Activated T-helper 9 cell treated with anti-CD3 and anti-CD28 coated beads, Interleukin-2, amount 50 U/mL, for 16 hours (primary cell): Measurements from ENCODE around the gene MBNL1.
"Not testable (repeated sequence)": the region's sequence is repeated elsewhere in the genome, so short reads cannot be mapped to it uniquely, and the experiment has no call there.

Experiments used
- DNase-seq: peaks from one replicate; pipeline ENCODE4 v3.0.0-alpha.2; 2020; ENCODE audit warnings: low read depth

Gene MBNL1

DNA sequence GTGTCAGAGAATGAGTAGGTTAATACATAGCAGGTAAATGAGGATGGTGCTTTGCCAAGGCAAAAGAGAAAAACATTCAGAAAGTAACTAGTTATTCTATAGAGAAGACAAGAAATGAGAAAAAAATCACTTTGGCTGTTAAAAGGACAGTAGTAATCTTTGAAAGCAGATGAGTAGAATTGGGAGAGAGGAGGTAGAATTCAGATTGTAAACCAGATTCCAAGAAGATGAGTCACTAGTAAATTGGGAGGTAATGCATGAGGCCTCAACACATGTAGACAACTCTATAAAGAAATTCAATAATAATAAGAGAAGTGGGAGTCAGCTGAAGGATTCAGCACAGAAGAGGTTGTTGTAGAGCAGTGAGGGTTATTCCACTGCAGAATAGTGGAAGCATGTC lies 81.4 kb downstream of the MBNL1 start:
- DNase-seq, result no peak

DNA sequence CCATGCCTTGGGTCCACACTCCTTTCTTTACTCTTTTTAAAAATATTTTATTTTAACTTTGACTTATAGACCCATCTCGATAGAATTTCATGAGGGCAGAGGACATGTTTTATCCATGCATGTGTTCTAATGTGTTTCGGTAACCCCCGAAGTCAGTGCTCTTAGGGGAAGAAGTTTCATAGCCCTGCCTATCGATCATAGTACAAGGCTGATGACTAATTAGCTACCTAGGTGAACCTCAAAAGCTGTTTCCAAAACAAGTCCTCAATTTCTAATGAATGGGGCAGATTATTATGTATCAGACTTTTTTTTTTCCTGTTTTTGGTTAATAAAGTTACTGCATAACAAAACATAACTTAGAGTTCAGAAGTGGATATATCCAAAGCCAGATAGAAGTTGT lies 82.0 kb downstream of the MBNL1 start:
- DNase-seq, result no peak

DNA sequence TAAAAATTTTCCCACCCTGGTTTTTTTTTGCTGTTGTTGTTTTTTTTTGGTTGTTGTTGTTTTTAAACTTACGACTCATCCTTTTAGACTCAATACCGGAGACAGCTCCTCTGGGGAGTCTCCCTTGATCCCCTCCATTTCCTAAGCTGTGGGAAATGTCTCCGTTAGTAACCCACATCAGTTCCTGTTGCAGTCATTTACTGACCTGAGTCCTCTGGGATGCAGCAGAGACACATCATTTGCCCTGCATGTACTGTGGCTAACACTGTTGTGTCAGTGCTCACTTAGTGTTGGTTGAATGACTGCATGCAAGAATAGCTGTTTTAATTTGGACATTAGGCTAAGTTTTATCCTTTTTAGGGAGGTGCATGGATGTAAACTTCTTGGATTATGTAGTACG lies 83.8 kb downstream of the MBNL1 start:
- DNase-seq, result no peak

DNA sequence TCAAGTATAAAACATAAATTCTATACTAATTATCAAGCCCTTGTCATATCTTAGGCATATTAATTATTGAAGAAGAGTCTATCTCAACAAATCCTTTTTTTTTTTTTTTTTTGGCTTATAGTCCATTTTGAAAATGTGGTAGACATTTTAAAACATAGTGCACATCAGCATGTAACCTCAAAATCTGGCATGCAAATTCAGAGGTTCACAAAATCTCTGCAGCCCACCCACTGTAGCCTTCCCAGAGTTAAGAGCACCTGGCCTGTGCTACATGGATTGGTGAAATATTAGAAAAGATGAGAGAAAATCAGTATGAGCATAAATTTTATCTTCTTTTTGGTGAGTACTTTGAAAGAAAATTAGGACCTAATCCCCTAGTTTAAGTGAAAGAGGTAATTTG lies 84.8 kb downstream of the MBNL1 start:
- no peak for DNase-seq

DNA sequence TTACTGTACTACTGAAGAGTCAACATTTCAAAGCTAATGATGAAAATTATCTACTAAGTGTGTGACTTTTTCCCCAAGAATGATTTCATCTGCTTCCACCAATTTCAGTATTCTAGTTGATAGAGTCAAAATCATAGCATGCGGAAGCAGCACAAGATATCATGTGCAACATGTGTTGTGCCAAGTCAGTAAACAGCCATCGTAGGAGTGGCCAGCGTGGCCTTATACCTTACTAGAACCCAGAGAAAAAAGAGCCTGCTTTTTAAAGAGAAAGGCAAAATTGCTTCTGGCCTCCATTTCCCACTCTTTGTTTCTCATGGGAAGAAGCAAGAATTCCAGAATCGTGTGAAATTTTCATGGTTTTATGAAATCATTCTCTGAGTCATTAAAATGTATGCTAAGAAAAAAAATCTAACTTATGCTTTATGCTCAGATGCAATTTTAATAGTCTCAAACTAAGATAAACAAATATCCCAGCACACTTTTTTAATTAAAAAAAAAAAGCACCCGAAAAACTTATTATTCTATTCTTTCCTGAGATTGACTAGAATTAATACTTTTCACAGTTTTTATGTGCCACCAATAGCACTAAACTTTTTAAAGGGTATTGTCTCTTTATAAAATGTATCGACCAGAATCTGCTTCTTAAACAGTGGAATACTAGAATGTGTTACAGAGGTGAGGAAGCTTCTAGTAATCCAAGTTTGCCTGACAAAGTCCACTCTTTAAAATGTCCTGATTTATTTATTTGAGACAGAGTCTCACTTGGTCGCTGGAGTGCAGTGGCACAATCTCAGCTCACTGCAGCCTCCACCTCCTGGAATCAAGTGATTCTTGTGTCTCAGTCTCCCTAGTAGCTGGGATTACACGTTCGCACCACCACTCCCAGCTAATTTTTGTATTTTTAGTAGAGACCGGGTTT lies 87.3 kb downstream of the MBNL1 start:
- no peak for DNase-seq

DNA sequence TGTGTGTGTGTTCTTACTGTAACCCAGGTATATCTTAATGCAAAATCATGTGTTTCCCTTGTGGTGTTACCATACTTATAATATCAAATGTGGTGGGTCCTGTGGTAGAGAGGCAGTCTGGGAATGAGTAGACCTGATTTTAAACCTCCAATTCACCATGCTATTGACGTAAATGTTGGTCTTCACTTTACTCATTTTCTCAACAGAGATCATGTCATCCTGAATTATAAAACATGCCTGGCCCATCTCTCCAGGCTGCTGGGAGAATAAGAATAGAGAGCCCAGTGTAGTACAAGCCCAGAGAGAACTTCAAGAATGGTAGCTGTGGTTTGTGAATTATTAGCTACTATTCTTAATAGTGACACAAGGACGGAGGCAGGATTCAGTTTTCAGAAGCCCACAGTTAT lies 88.1 kb downstream of the MBNL1 start:
- no peak for DNase-seq

DNA sequence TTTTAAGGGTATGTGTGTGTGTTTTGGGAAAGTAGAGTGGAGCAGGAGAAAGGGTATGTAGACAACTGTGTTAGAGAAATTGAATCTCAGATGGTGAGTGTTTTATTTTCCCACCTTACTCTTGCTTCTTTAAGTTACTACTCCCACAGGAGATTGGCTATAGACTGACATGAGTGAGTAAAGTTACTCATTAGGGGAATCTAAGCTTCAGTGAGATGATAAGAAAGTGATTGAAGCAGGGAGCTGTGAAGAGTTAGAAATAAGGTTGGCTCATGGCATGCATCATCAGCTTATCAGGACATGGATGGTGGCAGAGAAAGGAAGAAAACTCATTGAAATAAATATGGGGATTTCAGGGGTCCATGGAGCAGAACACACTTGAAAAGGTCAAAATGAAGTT lies 88.9 kb downstream of the MBNL1 start:
- no peak for DNase-seq

DNA sequence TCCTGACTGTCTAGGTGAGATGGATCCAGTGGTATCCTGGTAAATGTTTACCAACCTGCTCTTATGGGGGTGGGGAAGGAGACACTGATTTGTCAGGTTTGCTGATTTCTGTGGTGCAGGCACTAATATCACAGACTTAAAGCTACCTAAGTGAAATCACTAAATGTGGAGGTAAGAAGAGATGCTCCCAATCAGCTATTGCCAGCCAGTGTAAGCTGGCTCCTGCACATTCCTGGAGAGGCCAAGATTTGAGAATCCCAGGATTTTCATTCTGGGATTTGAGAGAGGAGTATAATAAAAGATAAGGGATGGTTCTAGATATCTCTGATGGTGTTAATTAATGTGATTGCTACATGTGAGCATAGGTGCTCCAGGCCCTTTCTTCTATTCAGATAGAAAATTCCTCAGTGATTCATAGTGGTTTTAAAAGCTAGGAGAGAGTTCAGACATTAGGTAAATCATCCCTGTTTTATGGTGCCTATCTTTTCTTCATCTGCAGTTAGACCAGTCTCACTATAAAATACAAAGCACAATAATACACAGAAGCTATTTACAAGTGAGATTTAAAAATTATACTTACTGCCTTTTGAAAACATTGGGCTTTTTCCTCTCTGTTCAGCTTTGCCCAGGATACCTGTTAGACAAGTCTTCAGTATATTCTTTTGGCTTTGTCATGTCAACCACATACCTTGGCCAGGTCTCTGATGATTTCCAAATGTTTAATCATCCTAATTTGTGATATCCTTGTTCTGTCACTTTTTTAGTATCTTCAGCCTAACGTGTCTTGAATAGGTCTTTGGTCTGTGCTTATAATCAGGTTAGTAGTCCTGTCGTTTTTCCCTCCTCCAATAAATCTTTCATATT lies 90.9 kb downstream of the MBNL1 start:
- DNase-seq, result no peak

DNA sequence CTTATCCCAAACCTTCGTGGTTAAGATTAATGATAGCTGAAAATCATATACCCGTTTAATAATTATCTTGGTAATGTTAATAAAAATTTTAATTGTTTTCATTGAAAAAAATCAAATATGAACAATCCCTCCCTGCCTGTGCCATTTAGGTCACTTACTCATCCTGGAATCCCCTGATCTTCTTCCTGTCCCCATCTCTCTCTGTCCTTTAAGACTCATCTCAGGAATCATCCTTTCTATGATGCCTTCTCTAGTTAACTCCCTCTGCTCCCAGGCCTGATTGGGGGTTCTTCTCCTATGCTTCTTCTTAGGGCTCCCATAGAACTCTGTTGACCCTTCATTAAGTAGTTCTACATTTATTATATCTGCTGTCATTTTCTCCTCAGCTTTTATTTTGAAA lies 91.6 kb downstream of the MBNL1 start:
- DNase-seq, result no peak

DNA sequence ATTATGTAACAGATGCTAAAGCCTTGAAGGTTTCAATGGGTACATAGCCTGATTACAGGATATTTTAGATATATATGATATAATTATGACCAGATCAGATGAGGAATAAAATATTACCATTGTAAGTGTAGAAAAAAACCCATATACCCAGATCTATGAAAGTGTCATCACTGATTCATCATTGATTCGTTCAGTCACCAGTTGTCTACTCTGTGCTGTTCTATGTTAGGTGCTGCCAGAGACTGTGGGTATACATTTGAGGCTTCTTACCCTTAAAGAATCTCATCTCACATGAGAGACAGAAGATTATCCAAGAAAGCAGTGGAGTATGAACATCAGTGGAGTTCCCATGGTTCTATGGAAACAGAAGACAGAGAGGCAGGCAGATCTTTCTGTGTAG lies 92.2 kb downstream of the MBNL1 start:
- DNase-seq, result no peak

DNA sequence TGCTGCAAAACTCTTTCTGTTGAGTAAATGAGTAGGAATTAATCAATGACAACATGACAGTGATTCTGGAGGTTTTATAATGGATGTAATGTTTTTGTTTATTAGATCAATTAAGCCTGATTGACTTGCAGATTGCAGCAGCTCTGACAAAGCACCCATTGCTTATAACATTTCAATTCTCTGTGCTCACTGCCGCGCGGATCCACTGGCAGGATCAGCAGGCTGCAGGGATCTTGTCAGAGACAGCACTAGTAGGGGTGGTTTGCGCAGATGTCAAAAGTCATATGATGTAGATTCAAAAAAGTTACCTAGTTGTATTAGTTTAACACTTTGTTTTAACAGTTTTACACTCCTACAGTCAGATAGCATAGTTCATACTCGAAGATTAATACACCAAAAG lies 93.4 kb downstream of the MBNL1 start:
- no peak for DNase-seq

DNA sequence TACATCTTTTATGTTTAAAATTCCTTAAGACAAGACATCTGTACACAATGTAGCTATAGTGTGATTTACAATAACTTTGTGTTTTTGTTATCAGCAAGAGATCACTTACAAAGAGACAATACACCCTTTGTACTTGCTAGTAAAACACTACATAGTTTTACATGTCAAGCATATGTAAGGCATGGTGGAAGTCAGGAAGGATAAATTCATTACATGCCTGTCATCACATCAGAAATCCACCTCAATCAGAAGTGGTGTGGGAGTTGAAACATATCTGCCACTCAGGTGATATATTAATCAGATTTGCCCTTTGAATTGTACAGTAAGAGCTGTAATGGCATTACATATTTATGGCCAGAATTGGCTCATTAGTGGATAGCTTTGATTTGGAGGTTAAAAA lies 95.5 kb downstream of the MBNL1 start:
- DNase-seq, result no peak

DNA sequence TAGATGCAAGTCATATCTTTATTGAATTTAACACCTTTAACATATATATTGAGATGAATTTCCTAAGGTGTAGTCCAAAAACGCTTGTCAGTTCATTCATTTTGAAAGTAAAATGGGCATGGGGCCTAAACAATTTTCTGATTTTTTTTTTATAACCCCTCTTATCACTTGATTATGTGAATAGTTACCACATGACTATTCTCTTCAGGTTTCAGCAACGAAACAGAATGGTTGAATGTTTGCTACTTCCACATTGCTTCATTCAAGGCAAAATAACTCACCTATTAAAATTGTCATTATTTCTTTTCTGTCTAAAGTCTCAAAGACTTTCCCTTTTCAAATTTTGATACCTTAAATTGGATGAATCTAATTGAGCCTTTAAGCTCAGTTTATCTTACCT lies 96.4 kb downstream of the MBNL1 start:
- no peak for DNase-seq

DNA sequence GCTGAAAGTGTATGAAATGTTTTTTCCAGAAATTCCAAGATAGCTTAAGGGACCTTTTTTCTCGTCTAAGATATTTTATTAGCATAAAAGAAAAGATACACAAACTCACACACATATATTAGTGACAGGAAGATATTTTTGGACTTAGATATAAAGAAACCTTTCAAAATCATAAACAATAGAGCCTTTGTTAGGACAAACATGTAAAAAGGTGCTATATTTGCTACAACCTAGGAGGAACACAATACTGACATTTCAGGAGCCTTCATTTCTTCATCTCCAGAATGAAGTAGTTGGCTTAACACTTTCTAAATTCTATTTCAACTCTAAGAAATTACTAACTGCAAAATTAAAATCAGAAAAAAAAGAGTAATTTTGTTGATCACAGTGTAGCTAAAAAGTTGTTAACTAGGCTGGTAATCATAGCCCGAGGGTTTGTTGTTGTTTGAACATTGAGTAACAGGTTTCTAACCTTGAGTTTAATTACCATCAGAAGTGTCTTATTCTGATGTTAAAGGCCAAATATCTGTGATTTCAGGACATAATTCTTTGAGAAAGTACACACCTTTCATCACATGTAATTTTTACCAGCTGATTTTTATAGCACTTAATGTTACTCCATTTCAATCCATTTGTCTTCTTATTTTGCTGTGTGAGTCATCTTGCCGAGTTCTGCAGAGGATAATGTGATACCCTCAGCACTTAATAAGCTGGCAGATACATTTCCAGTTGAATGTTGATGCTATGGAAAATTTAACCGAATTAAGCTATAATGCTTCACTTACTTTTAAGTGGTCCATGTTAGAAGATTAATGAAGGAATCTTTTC lies 97.3 kb downstream of the MBNL1 start:
- no peak for DNase-seq

DNA sequence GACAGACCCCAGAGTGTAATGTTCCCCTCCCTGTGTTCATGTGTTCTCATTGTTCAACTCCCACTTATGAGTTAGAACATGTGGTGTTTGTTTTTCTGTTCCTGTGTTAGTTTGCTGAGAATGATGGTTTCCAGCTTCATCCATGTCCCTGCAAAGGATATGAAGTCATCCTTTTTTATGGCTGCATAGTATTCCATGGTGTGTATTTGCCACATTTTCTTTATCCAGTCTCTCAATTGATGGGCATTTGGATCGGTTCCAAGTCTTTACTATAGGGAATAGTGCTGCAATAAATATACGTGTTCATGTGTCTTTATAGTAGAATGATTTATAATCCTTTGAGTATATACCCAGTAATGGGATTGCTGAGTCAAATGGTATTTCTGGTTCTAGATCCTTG lies 98.5 kb downstream of the MBNL1 start:
- not testable (repeated sequence) for DNase-seq

DNA sequence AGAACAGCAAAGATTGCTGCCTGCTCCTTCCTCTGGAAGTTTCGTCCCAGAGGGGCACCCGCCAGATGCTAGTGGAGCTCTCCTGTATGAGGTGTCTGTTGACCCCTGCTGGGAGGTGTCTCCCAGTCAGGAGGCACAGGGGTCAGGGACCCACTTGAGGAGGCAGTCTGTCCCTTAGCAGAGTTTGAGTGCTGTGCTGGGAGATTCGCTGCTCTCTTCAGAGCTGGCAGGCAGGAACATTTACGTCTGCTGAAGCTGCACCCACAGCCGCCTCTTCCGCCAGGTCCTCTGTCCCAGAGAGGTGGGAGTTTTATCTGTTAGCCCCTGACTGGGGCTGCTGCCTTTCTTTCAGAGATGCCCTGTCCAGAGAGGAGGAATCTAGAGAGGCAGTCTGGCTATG lies 103.9 kb downstream of the MBNL1 start:
- not testable (repeated sequence) for DNase-seq

DNA sequence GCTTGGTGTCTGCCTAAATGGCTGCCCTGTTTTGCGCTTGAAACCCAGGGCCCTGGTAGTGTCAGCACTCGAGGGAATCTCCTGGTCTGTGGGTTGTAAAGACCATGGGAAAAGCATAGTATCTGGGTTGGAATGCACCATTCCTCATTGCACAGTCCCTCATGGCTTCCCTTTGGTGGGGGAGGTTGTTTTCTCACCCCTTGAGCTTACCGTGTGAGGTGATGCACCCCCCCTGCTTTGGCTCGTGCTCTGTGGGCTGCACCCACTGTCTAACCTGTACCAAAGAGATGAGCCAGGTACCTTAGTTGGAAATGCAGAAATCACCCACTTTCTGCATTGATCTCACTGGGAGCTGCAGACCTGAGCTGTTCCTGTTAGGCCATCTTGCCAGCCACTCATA lies 104.7 kb downstream of the MBNL1 start:
- DNase-seq, result no peak

DNA sequence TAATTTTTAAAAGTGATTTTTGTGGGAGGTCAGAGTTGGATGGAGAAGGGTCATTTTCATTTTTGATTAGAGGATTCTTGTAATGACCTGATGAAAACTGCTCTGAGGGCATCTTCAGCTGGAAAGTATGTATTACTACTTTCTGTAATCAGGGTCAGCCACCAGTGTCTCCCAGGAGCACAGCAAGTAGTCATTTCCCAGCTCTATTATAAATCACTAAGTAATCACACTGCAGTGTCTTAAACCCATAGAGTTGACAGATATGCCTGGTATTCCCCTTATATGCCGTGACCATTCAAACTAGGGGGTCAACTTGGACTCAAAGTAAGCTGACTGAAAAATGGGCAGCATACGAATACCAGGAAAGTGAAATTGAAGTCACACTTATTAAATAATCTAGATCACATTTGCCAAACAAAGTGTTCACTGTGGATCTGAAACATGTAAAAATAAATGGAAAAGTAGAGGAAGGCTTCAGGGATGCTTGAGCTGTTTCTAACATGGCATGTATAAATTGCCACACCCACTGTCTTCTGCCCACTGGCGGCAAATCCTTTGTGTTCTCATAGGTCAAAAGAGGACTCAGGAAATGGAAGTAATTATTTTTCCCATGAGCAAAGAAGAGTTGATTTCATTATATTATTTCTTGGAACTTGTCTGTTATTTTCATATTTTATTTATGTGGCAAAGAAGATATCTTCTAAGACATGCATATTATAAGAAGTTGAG lies 105.7 kb downstream of the MBNL1 start:
- no peak for DNase-seq

DNA sequence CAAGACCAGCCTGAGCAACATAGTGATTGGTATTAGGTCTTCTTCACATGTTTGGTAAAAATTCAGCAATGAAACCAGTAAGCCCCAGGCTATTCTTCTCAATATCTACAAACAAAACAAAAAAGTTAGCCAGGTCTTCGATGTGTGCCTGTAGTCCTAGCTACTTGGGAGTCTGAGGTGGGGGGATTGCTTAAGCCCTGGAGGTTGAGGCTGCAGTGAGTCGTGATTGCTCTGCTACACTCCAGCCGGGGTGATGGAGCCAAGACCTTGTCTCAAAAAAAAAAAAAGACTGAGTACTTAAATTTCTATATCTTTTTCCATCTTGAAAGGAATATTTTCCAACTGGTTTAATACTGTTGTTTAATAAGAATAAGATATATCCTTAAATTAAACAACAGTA lies 106.8 kb downstream of the MBNL1 start:
- DNase-seq, result no peak

DNA sequence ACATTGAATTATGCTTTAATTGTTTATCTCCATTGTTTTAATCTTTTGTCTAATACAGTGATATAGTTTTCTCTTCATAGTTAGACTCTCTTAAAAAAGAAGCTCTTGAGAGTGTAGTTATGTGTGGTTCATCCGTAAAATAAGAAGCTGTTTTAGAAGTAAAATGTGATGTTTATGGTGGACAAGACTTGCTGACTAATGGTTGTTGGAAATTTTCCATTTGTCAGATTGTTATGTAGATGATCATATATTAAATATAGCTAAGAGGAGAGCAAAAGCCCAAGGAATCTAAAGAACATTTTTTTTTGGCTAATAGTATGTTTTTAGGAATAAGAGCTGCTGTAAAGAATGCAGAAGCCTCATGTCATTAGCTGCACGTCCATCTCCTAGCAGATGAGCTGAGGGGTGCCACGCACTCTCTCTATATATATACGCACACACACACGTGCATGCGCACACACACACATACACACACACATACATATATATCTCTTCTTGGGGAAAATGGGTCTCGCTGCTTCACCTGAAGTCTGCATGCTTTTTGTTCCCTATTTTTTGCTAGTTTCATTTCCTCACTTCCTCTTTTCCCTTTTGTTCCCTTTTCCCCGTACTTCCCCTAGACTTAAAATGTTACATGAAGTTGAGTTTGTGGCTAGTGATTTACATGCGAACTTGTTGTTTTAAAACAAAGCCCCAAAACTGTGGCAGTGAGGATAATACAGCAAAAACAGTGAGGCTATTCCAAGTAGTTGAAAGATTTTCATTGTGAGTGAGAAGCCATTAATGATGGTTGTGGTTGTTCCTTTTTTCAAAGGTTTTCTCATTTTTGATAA lies 107.8 kb downstream of the MBNL1 start:
- DNase-seq, result no peak

DNA sequence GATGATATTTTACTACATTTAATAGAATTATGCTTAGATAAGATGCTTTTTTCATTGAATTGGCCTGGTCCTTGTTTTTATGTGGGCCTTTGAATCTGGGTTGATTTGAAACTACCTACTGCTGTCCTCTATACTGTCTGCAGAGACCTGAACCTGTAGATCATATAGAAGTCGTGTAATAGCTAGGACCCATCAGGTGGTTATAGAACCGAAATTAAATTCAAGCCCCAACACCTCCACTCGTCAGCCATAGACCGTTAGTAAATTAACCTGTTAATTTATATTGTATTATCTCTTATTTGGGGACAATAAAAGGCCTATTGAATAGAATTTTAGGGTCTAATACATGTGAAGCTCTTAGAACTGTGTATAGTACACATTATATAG lies 108.4 kb downstream of the MBNL1 start:
- DNase-seq, result no peak
